HG03045 (cell line): ENCODE results near the gene KLHDC7B.

Experiments
- ATAC-seq: cut with Tn5 transposase; IDR thresholded peaks from one replicate; pipeline ENCODE4 v1.9.1; 2021; ENCODE audit warnings: mild to moderate bottlenecking, moderate library complexity; ENCODE audit not compliant: unreplicated experiment

KLHDC7B gene

GRCh38 chr22:50585238-50585637 lies 39.5 kb downstream of the KLHDC7B start:
- no peak for ATAC-seq

DNA sequence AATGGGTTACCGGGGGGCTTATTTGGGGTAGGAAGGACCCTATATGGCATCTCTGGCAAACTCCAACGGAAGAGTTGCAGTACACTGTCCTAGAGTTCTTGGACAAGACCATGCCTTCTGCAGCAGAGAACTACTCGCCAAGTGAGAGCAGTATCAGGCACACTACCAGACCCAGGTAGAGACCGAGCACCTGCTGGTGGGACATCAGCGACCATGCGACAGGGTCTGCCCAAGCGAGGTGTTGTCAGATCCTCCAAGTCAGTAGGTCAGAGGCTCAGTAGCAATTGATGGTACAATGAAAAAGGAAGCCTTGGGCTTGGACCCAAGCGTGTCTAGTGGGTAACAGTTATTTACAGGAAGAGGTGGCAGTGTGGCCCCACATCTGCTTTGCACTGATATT lies 40.1 kb downstream of the KLHDC7B start:
- ATAC-seq = no peak

GRCh38 chr22:50586416-50586815 lies 40.7 kb downstream of the KLHDC7B start:
- ATAC-seq = no peak

- no peak for ATAC-seq
Measured at GRCh38 chr22:50587407-50587806, 41.7 kb downstream of the KLHDC7B start.

- no peak for ATAC-seq
Measured at GRCh38 chr22:50595189-50595588, 49.5 kb downstream of the KLHDC7B start.

DNA sequence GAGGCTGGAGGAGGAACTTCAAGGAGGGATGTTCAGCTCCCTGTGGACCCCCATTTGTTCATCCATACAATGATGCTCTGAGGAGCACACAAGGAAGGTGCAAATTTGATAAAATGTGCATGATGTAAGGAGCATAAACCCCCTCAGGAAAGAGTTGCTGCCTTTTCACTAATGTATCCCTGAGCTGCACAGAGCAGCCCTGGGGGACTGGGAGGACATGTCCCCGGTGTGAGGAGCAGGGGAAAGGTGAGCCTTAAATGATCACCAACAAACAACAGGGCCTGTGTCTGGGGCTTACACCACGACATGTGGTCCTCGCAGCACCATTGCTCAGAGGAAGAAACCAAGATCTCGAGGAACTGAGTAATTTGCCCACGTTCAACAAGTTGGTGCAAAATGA lies 51.4 kb downstream of the KLHDC7B start:
- no peak for ATAC-seq

- ATAC-seq = no peak
Measured at GRCh38 chr22:50599816-50600455, 54.2 kb downstream of the KLHDC7B start.

DNA sequence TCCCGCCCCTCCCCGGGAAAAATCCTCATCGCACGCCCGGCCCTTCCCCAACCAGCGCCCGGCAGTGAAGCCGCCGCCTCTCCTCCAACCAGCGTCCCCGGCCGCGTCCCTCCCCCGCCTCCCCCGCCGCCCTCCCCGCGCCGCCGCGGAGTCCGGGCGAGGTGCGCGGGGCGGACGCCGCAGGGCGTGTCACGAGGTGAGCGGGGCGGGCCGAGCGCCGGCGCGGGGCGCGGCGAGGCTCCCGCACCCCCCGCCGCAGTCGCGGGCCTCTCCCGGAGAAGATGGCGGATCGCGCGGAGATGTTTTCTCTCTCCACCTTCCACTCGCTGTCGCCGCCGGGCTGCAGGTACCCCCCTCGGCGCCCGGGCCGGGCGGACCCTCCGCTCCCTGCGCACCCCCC lies 54.8 kb downstream of the KLHDC7B start, which contains the start of gene MAPK8IP2:
TSS of gene MAPK8IP2 (plus strand) at position 256 of the 400 bp plus-strand sequence. CDS start at position 282, 26 bp downstream.
- ATAC-seq = no peak
